SU-DHL-6 (cell line): ENCODE data around the gene GTF3C6.

Experiments
- H2AFZ ChIP-seq: fragments of 200-600 bp; sonication (generic); 2 replicates; pipeline ENCODE4 v1.6.1; 2014; ENCODE audit warnings: low read depth, mild to moderate bottlenecking, moderate library complexity, mixed read lengths, antibody characterized with exemption, low read length; ENCODE audit not compliant: severe bottlenecking
- H3F3A ChIP-seq: fragments of 200-600 bp; shearing (Covaris generic); 2 replicates; pipeline ENCODE4 v1.6.0; 2016; ENCODE audit warnings: antibody characterized with exemption, mild to moderate bottlenecking; ENCODE audit not compliant: insufficient read depth
- H3K27ac ChIP-seq: fragments of 200-600 bp; sonication (generic); 2 replicates; pipeline ENCODE4 v1.5.1; 2016; ENCODE audit warnings: low read depth, mild to moderate bottlenecking, low read length, moderate library complexity, mixed read lengths
- H3K27me3 ChIP-seq: fragments of 200-600 bp; sonication (generic), shearing (Covaris generic); 2 replicates; pipeline ENCODE4 v1.6.0; 2014; ENCODE audit warnings: mild to moderate bottlenecking, low read length
- H3K36me3 ChIP-seq: fragments of 200-600 bp; sonication (generic); 2 replicates; pipeline ENCODE4 v1.6.1; 2014; ENCODE audit warnings: mild to moderate bottlenecking, low read length, mixed read lengths
- H3K4me2 ChIP-seq: fragments of 300-600, 200-600 bp; shearing (Covaris generic), sonication (generic); 2 replicates; pipeline ENCODE4 v1.6.0; 2014; ENCODE audit warnings: low read length, low read depth, mild to moderate bottlenecking; ENCODE audit not compliant: poor library complexity, severe bottlenecking
- H3K4me3 ChIP-seq: fragments of 200-600 bp; sonication (generic); 2 replicates; pipeline ENCODE4 v1.5.1; 2014; ENCODE audit warnings: antibody characterized with exemption, low read length, mild to moderate bottlenecking, mixed read lengths; ENCODE audit not compliant: insufficient read depth, poor library complexity, severe bottlenecking
- H3K79me2 ChIP-seq: fragments of 200-600 bp; sonication (generic); 2 replicates; pipeline ENCODE4 v1.6.1; 2014; ENCODE audit warnings: mild to moderate bottlenecking, low read length, moderate library complexity; ENCODE audit not compliant: insufficient read depth
- H3K9ac ChIP-seq: fragments of 200-600 bp; sonication (generic); 2 replicates; pipeline ENCODE4 v1.7.0; 2014; ENCODE audit warnings: mild to moderate bottlenecking, low read length
- H3K9me2 ChIP-seq: fragments of 200-600 bp; sonication (generic); replicated peaks from 2 replicates; pipeline ENCODE4 v1.6.1; 2014; ENCODE audit warnings: low read length; ENCODE audit not compliant: insufficient read depth
- H3K9me3 ChIP-seq: fragments of 200-600 bp; sonication (generic); 2 replicates; pipeline ENCODE4 v1.6.1; 2014; ENCODE audit warnings: low read length, mixed read lengths; ENCODE audit not compliant: insufficient read depth
- H4K20me1 ChIP-seq: fragments of 200-600 bp; sonication (generic); 2 replicates; pipeline ENCODE4 v1.6.1; 2014; ENCODE audit warnings: low read depth, mild to moderate bottlenecking, antibody characterized with exemption, low read length, moderate library complexity, mixed read lengths
- EZH2phosphoT487 ChIP-seq: fragments of 200-600 bp; sonication (generic), shearing (Covaris generic); conservative IDR thresholded peaks from 2 replicates; pipeline ENCODE4 v1.6.1; 2018; ENCODE audit warnings: mild to moderate bottlenecking, antibody characterized with exemption, low read length, moderate library complexity, mixed read lengths
- TF ChIP-seq, protein P1 (sequence below): fragments of 200-600 bp; sonication (generic); IDR thresholded peaks from one replicate; pipeline ENCODE4 v1.5.1; 2017; ENCODE audit warnings: antibody characterized with exemption, mild to moderate bottlenecking, low read length, moderate library complexity; ENCODE audit not compliant: insufficient read depth, poor library complexity, severe bottlenecking

Gene GTF3C6

GRCh38 chr6:110979565-110980101, 21.1 kb downstream of the GTF3C6 start:
- TF ChIP-seq, protein P1, sequence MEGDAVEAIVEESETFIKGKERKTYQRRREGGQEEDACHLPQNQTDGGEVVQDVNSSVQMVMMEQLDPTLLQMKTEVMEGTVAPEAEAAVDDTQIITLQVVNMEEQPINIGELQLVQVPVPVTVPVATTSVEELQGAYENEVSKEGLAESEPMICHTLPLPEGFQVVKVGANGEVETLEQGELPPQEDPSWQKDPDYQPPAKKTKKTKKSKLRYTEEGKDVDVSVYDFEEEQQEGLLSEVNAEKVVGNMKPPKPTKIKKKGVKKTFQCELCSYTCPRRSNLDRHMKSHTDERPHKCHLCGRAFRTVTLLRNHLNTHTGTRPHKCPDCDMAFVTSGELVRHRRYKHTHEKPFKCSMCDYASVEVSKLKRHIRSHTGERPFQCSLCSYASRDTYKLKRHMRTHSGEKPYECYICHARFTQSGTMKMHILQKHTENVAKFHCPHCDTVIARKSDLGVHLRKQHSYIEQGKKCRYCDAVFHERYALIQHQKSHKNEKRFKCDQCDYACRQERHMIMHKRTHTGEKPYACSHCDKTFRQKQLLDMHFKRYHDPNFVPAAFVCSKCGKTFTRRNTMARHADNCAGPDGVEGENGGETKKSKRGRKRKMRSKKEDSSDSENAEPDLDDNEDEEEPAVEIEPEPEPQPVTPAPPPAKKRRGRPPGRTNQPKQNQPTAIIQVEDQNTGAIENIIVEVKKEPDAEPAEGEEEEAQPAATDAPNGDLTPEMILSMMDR, result no peak
- no peak for TF ChIP-seq EZH2phosphoT487
- Histone ChIP-seq H3K36me3 (no peaks in the 10 kb centered on the region; the same call in 1 of the 2 replicates), H3K4me2 (no peak overlapping the region), H3K9ac (no peak overlapping the region), H3K9me3 (no peaks in the 10 kb centered on the region), H3K27ac (no peak overlapping the region), H3K9me2 (no peaks in the 10 kb centered on the region), H3K4me3 (no peak overlapping the region), H3F3A (no peaks in the 10 kb centered on the region), H3K79me2 (peaks cover 34% of the 10 kb centered on the region), H2AFZ (no peak overlapping the region), H4K20me1 (no peaks in the 10 kb centered on the region), H3K27me3 (no peaks in the 10 kb centered on the region)

DNA sequence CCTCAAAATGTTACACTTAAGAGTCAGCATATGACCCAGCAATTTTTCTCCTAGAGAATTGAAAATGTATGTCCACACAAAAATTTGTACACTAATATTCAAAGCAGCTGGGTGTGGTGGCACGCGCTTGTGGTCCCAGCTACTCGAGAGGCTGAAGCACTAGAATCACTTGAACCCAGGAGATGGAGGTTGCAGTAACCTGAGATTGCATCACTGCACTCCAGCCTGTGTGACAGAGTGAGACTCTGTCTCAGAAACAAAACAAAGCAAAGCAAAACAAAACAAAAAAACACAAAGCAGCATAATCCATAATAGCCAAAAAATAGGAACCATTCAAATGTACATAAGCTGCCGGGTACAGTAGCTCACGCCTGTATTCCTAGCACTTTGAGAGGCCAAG, 21.7 kb downstream of the GTF3C6 start:
- Histone ChIP-seq H3K27ac (no peak overlapping the region), H2AFZ (no peak overlapping the region), H4K20me1 (no peaks in the 10 kb centered on the region), H3K9me3 (no peaks in the 10 kb centered on the region), H3K4me3 (no peak overlapping the region), H3K79me2 (peaks cover 40% of the 10 kb centered on the region), H3K9ac (no peak overlapping the region), H3K36me3 (peaks cover 5% of the 10 kb centered on the region; the same call in 1 of the 2 replicates), H3K27me3 (no peaks in the 10 kb centered on the region), H3K9me2 (no peaks in the 10 kb centered on the region), H3K4me2 (no peak overlapping the region), H3F3A (no peaks in the 10 kb centered on the region)
- TF ChIP-seq, protein P1, result no peak
- TF ChIP-seq EZH2phosphoT487, result no peak

DNA sequence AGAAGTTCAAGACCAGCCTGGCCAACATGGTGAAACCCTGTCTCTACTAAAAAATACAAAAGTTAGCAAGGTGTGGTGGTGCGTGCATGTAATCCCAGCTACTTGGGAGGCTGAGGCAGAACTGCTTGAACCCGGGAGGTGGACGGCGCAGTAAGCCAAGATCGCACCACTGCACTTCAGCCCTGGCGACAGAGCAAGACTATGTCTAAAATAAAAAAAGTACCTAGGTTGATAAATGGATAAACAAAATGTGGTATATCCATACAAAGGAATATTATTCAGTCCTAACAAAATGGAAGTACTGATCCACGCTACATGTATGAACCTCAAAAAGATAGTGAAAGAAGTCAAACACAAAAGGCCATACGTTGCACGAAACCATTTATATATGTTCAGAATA, 22.1 kb downstream of the GTF3C6 start:
- Histone ChIP-seq H3K4me2 (peak overlapping the region; percentile 91), H4K20me1 (no peaks in the 10 kb centered on the region), H3K27me3 (no peaks in the 10 kb centered on the region), H3K36me3 (peaks cover 7% of the 10 kb centered on the region; the same call in 1 of the 2 replicates), H3K79me2 (peaks cover 45% of the 10 kb centered on the region), H3F3A (no peaks in the 10 kb centered on the region), H3K9ac (peak overlapping the region; percentile 91; the same call in 1 of the 2 replicates), H3K9me3 (no peaks in the 10 kb centered on the region), H2AFZ (no peak overlapping the region), H3K9me2 (no peaks in the 10 kb centered on the region), H3K27ac (no peak overlapping the region), H3K4me3 (peak overlapping the region; percentile 98)
- no peak for TF ChIP-seq EZH2phosphoT487
- TF ChIP-seq, protein P1, result no peak
